K562 treated with DMSO at 1 percent for 12 hours (cell line): ENCODE measurements around the gene GAS2L3. TPM values are rescaled to one million over a fixed set of nuclear protein-coding genes. Genes with fewer than 3 reads are reported as not detected.

Experiments used
- total RNA-seq: library from RNA; unstranded; fragments of 300-600 nt; gene quantifications from 2 replicates; pipeline ENCODE4 v1.2.3, GENCODE V29; 2022; ENCODE audit not compliant: insufficient read depth

GAS2L3 gene
- total RNA-seq, result 1.6 and 6.4 TPM in 2 replicates

DNA sequence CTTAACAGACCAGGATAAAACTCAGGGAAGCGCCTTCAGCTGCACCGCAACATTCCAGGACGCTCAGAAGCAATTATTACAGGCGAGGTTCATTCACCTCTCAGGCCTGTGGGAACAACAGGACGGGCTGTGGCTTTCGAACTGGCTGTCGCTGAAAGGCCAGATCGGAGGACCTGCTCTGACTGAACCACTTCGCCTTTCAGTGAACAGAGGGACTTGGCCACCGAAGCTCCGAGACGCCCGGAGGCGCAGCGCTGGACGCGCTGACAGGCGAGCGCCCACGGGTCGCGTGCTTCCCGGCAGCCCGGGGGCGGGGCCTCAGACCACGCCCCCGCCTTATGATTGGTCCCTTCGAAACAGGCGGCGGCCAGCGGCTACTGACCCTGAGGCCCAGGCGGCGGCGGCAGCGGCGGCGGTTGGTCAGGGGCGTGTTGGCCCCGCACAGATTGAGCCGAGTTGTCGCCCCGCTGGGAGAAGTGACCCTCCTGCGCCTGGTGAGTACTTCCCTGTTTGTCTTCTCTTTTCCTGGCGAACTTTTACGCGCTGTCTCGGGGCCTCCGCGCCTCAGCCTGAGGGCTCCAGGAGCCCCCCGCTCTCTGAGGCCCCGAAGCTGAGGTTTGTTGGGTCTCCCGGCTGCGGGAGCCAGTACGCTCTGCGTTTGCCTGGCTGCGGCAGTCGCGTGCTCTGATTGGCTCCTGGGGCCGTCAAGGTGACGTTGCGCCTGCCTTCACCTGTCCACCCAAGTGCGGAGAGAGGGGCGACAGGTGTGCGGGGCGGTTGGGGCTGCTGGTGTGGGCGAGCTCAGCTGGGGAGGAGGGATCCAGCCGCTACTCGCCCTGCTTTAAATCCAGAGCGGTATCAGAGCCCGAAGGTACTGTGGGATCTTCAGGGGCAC lies at the start of gene GAS2L3:
Gene GAS2L3 (plus strand): TSS at position 393 of the 895 bp plus-strand sequence. CDS start 21,221 bp downstream, outside the sequence.

Other genes starting within 250 kb of the GAS2L3 start
- not detected in 2 replicates for gene SLC17A8, start 216.6 kb upstream of the GAS2L3 start, total RNA-seq
- not detected in 2 replicates for gene NR1H4, start 99.8 kb upstream of the GAS2L3 start, total RNA-seq
- not detected in 2 replicates for gene ANO4, start 221.1 kb downstream of the GAS2L3 start, total RNA-seq